ENCODE results near the gene TMEM132A.
A peak's percentile ranks its signal among the peaks of the same experiment; 100 is the strongest.
"Not testable (repeated sequence)": the region's sequence is repeated elsewhere in the genome, so short reads cannot be mapped to it uniquely, and the experiment has no call there.

Gene TMEM132A

GRCh38 chr11:60905551-60906113 lies 18.6 kb upstream of the TMEM132A start:
- no peak for DNase-seq

GRCh38 chr11:60906132-60906972 lies 17.9 kb upstream of the TMEM132A start, which contains the start of gene PRPF19:
Gene PRPF19, minus strand, starts transcription at chr11:60906585. Its CDS starts 203 bp downstream, at chr11:60906382.
- peak; percentile 98 for DNase-seq

- no peak for DNase-seq
Observed at GRCh38 chr11:60908803-60909202, 15.5 kb upstream of the TMEM132A start.

GRCh38 chr11:60909680-60910280 lies 14.5 kb upstream of the TMEM132A start:
- DNase-seq = not testable (repeated sequence)

- no peak for DNase-seq
Observed at GRCh38 chr11:60910281-60910687, 14.0 kb upstream of the TMEM132A start.

GRCh38 chr11:60910711-60911380 lies 13.4 kb upstream of the TMEM132A start:
- no peak for DNase-seq

- no peak for DNase-seq
Observed at GRCh38 chr11:60912223-60912850, 11.9 kb upstream of the TMEM132A start.

- peak in 1 of 2 experiments; percentile 32 for DNase-seq
Observed at GRCh38 chr11:60912851-60913528, 11.3 kb upstream of the TMEM132A start.

- DNase-seq = peak; percentile 90 to 93
Observed at GRCh38 chr11:60913793-60914632, 10.2 kb upstream of the TMEM132A start, which contains the start of gene TMEM109. Gene TMEM109, plus strand, starts transcription at chr11:60914158. Its CDS starts 5,536 bp downstream, at chr11:60919694.

- peak in 1 of 2 experiments; percentile 47 for DNase-seq
Observed at GRCh38 chr11:60914633-60915247, 9.5 kb upstream of the TMEM132A start.

- DNase-seq = no peak
Observed at GRCh38 chr11:60915248-60915914, 8.9 kb upstream of the TMEM132A start.

- no peak for DNase-seq
Observed at GRCh38 chr11:60916669-60917206, 7.5 kb upstream of the TMEM132A start.

- no peak for DNase-seq
Observed at GRCh38 chr11:60917267-60917666, 7.0 kb upstream of the TMEM132A start.

- no peak for DNase-seq
Observed at GRCh38 chr11:60918251-60918938, 5.9 kb upstream of the TMEM132A start.

GRCh38 chr11:60918939-60919265 lies 5.4 kb upstream of the TMEM132A start:
- no peak for DNase-seq

- DNase-seq = no peak
Observed at GRCh38 chr11:60919320-60919719, 4.9 kb upstream of the TMEM132A start.

- DNase-seq = no peak
Observed at GRCh38 chr11:60919956-60920355, 4.3 kb upstream of the TMEM132A start.

- no peak for DNase-seq
Observed at GRCh38 chr11:60921259-60921658, 3.0 kb upstream of the TMEM132A start.

GRCh38 chr11:60921777-60922335 lies 2.4 kb upstream of the TMEM132A start:
- no peak for DNase-seq
